HG02759 (cell line): ENCODE measurements around the gene ZMAT5.

Experiments
- ATAC-seq: cut with Tn5 transposase; IDR thresholded peaks from one replicate; pipeline ENCODE4 v1.9.1; 2021; ENCODE audit warnings: mild to moderate bottlenecking, moderate library complexity; ENCODE audit not compliant: unreplicated experiment

The ZMAT5 gene

DNA sequence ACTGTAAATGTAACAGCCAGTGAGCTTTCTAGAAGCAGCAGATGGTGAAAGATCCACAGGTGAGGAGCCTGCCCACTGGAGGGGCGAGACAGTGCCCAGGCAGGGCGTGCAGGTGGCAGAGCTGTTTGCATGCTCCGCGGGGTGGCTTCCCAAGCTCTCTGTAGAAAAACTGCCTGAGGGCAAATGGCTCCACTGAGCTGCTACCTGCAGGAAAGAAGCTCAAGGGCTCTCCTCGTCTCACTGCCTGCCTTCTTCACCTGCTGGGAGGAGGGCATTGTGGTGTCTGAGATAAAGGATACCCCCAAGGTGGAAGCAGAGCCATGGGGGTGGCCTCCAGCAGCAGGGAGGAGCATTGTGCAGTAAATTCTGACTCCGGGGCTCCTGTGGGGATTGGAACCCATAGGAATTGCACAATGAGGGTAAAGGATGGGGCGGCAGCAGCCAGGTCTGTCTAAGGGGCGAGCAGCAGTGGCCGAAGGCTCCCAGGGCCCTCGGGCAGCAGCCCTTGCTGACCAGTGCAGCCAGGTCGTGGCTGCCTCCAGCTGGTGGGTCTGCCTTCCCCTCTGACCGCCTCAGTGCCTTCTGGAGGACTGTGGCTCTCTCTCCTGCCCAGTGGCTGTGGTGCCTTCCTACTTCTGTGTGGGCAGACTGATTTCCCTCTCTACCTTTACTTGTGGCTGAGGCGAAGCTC lies 75.0 kb downstream of the ZMAT5 start:
- ATAC-seq, result no peak

DNA sequence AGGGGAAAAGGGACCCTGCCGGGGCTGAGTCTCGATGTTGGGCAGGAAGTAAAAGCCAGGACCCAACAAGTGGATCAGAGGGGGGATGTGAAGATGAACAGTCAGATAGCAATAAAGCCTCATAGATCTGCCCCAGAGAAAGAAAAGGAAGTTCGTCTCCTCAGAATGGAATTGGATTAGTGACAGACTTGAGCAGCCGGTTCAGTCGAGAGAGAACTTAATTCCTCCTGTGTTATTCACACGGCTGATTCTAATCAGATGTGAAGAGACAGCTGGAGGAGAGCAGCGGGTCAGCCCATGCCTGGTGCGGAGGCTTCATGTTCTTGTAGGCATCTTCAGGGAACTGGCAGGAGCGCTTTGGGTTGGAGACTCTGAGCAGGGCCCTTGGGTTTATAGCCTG lies 76.3 kb downstream of the ZMAT5 start:
- ATAC-seq, result no peak

DNA sequence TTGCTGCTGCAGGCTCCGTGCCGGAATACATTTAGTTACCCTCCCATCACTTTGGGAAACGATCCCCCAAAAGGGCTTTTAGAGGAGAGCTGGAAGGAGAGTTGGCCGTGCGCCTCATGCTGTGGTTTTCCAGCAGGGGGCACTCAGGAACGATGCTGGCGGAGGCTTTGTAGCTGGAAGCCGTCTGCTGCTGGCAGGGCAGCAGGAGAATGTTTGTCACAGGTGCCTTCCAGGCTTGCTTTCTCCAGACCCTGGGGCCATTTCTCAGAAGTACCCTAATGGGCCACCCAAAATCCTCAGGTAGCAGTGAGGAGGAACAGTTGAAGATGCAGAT lies 77.0 kb downstream of the ZMAT5 start:
- no peak for ATAC-seq

DNA sequence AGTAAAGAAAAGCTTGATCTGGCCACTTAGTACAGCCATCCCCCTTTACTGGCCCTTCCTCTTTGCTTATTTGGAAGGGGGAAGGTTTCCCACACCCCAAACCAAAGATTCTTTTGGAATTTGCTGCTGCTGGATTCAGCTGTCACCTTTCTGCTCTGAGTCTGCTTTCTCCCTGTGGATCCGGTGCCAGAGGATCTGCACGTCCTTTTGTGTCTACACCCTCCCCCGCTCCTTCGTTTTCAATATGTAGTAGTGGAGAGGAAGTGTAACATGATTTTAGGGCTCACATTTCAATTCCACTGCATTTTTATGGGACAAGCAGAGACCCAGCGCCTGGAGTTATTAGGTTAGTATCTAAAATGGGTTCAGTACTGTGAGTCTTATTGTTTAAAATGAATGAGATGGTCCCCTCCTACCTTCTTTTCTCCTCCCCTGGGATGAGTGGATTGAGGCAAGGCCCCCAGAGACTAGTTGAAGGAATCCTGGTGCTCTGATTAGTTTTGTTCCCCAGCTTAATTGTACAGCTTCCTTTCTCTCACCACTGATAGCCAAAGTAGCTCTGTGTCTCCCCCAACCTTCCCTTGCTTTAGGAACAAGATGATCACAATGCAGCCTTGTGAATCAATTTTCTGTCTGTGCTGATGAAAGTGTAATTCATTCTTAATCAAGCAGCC lies 77.5 kb downstream of the ZMAT5 start:
- ATAC-seq, result no peak

DNA sequence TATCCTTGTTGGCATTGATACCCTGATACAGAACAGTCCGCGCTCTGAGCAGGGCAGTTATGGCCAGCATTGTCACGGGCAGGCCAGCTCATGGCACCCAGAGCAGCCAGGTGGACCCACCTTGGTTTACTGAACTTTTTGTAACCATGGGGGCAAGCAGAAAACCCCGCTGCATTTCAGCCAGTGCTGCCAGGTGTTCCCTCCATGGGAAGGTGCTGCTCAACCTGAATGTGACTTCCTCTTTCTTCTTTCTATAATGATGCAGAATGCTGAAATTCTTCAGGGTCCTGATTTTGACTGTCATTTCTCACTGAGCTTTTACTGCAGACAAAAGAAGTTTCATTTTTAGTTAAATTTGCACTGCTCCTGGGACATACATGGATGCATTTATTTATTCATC lies 82.6 kb downstream of the ZMAT5 start:
- ATAC-seq, result no peak

DNA sequence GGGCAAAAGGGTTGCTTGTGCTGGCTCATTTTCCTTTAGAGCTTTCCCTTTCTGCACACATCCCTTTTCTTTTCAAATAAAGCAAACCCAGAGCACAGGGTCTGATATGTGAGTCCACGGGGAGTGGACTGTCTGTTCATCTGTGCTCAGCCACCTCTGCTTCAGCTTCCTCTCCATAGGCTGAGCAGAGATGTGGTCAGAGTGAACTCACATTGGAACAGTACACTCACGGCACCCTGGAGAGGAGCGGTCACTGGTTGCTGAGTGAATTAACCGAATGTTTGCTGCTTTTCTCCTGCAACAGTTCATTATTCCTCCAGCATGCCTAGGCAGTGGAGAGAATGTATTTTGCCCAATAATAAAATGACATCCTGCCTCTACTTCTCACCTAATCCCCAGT lies 83.3 kb downstream of the ZMAT5 start:
- no peak for ATAC-seq
